BLaER1 (cell line): ENCODE measurements around the gene LDAH.

ENCODE experiments used
- H3K27ac ChIP-seq: shearing (Covaris generic); formaldehyde crosslinking; 2 replicates; pipeline ENCODE4 v1.8.1; 2022
- H3K27me3 ChIP-seq: shearing (Covaris generic); formaldehyde crosslinking; 2 replicates; pipeline ENCODE4 v1.8.1; 2022
- H3K36me3 ChIP-seq: shearing (Covaris generic); formaldehyde crosslinking; 2 replicates; pipeline ENCODE4 v1.8.1; 2022
- H3K4me1 ChIP-seq: shearing (Covaris generic); formaldehyde crosslinking; 2 replicates; pipeline ENCODE4 v1.8.1; 2022
- H3K4me2 ChIP-seq: shearing (Covaris generic); formaldehyde crosslinking; 2 replicates; pipeline ENCODE4 v1.8.1; 2022
- H3K4me3 ChIP-seq: shearing (Covaris generic); formaldehyde crosslinking; 2 replicates; pipeline ENCODE4 v1.8.1; 2022
- H3K9ac ChIP-seq: shearing (Covaris generic); formaldehyde crosslinking; 2 replicates; pipeline ENCODE4 v1.8.1; 2022
- H3K9me3 ChIP-seq: shearing (Covaris generic); formaldehyde crosslinking; 2 replicates; pipeline ENCODE4 v1.8.1; 2022
- H4K20me1 ChIP-seq: shearing (Covaris generic); formaldehyde crosslinking; 2 replicates; pipeline ENCODE4 v1.8.1; 2022
- Cebpa-rat ChIP-seq: shearing (Covaris generic); IDR thresholded peaks from 2 replicates; pipeline ENCODE4 v1.8.1; 2022

Gene LDAH

GRCh38 chr2:20707601-20708000 is 115.3 kb downstream of the LDAH start:
- Histone ChIP-seq H3K27me3 (no peaks in the 10 kb centered on the region), H3K27ac (no peak overlapping the region), H3K9ac (no peak overlapping the region), H4K20me1 (peaks cover 25% of the 10 kb centered on the region; the same call in 1 of the 2 replicates), H3K36me3 (peaks cover 26% of the 10 kb centered on the region), H3K4me1 (no peaks in the 10 kb centered on the region), H3K9me3 (peaks cover 11% of the 10 kb centered on the region; the same call in 1 of the 2 replicates), H3K4me3 (no peak overlapping the region), H3K4me2 (no peak overlapping the region)
- no peak for TF ChIP-seq Cebpa-rat

GRCh38 chr2:20706786-20707185 is 116.1 kb downstream of the LDAH start:
- Histone ChIP-seq H4K20me1 (peaks cover 25% of the 10 kb centered on the region; the same call in 1 of the 2 replicates), H3K4me3 (no peak overlapping the region), H3K27ac (no peak overlapping the region), H3K4me1 (no peaks in the 10 kb centered on the region), H3K27me3 (no peaks in the 10 kb centered on the region), H3K36me3 (peaks cover 20% of the 10 kb centered on the region), H3K9me3 (peaks cover 6% of the 10 kb centered on the region; the same call in 1 of the 2 replicates), H3K4me2 (no peak overlapping the region), H3K9ac (no peak overlapping the region)
- no peak for TF ChIP-seq Cebpa-rat

DNA sequence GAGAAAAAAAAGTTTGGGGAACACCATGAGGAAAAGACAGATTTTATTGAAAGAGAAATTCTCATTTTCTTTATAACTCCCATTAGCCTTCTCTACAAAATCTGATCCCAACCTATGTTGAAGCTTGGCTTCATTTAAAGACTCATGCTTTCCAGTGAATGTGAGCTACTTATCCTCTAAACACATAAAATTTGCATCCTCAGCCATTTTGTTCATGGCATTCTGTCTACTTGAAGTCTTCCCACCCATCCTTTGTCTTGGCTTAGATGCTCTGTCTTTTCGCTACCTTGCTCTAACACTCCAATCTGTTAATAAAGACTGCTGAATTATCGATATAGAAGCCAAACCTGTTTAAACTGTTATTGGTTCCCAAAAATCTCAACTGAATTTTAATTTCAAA is 116.7 kb downstream of the LDAH start:
- Histone ChIP-seq H3K9me3 (no peaks in the 10 kb centered on the region; the same call in 1 of the 2 replicates), H3K27ac (no peak overlapping the region), H3K4me3 (no peak overlapping the region), H3K27me3 (no peaks in the 10 kb centered on the region), H3K9ac (no peak overlapping the region), H3K4me2 (no peak overlapping the region), H4K20me1 (peaks cover 25% of the 10 kb centered on the region; the same call in 1 of the 2 replicates), H3K36me3 (peaks cover 15% of the 10 kb centered on the region), H3K4me1 (no peaks in the 10 kb centered on the region)
- no peak for TF ChIP-seq Cebpa-rat

- TF ChIP-seq Cebpa-rat: no peak
- Histone ChIP-seq H3K27ac (no peak overlapping the region), H3K4me3 (no peak overlapping the region), H3K27me3 (no peaks in the 10 kb centered on the region), H3K4me1 (peaks cover 3% of the 10 kb centered on the region), H4K20me1 (peaks cover 25% of the 10 kb centered on the region; the same call in 1 of the 2 replicates), H3K9me3 (no peaks in the 10 kb centered on the region), H3K36me3 (peaks cover 13% of the 10 kb centered on the region), H3K9ac (no peak overlapping the region), H3K4me2 (no peak overlapping the region)
These were observed 118.0 kb downstream of the LDAH start for GRCh38 chr2:20704886-20705285.

GRCh38 chr2:20702563-20702962 is 120.3 kb downstream of the LDAH start:
- Histone ChIP-seq H4K20me1 (peaks cover 10% of the 10 kb centered on the region; the same call in 1 of the 2 replicates), H3K27ac (no peak overlapping the region), H3K27me3 (no peaks in the 10 kb centered on the region), H3K4me3 (no peak overlapping the region), H3K36me3 (peaks cover 21% of the 10 kb centered on the region), H3K9ac (no peak overlapping the region), H3K9me3 (no peaks in the 10 kb centered on the region), H3K4me1 (peaks cover 21% of the 10 kb centered on the region), H3K4me2 (no peak overlapping the region)
- no peak for TF ChIP-seq Cebpa-rat

GRCh38 chr2:20698916-20699613 is 123.8 kb downstream of the LDAH start:
- peak overlapping the region; percentile 19; the same call in 1 of the 2 replicates for H3K27ac ChIP-seq
- no peak overlapping the region for H3K4me3 ChIP-seq
- no peak for TF ChIP-seq Cebpa-rat
- H3K4me2 ChIP-seq: peak overlapping the region; percentile 74
- H3K9me3 ChIP-seq: no peaks in the 10 kb centered on the region
- H3K27me3 ChIP-seq: no peaks in the 10 kb centered on the region
- no peaks in the 10 kb centered on the region for H4K20me1 ChIP-seq
- H3K4me1 ChIP-seq: peaks cover 21% of the 10 kb centered on the region
- no peak overlapping the region for H3K9ac ChIP-seq
- H3K36me3 ChIP-seq: peaks cover 39% of the 10 kb centered on the region

DNA sequence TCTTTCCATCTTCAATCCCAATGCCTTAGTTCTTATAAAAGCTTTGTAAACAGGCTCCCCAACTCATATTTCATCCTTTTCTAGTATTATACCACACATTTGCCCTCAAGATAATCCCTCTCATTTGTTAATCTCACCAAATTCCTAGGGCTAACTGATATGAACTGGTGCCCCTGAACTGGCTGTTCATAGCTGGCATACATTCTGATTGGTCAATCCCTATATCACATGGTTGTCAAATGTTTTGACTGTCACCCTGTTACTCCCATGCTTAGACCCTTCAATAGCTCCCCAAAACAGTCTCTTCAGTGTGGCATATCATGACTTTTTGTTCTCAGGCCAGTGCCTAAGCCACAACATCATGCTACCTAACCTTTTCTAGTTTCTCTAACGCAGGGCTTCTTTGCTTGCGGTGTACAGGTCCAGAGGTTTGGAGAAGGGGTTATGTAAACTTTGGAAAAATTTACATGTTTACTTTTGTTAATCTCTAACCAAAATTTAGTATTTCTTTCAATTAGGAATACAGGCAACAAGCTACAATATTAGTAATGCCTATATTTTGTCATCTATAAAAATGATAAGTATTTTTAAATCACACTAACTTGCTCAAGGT is 125.5 kb downstream of the LDAH start:
- Histone ChIP-seq H3K36me3 (peaks cover 52% of the 10 kb centered on the region), H3K4me1 (peaks cover 21% of the 10 kb centered on the region), H3K4me2 (no peak overlapping the region), H3K4me3 (no peak overlapping the region), H3K9ac (no peak overlapping the region), H3K9me3 (no peaks in the 10 kb centered on the region), H4K20me1 (no peaks in the 10 kb centered on the region), H3K27me3 (no peaks in the 10 kb centered on the region), H3K27ac (no peak overlapping the region)
- TF ChIP-seq Cebpa-rat: no peak

DNA sequence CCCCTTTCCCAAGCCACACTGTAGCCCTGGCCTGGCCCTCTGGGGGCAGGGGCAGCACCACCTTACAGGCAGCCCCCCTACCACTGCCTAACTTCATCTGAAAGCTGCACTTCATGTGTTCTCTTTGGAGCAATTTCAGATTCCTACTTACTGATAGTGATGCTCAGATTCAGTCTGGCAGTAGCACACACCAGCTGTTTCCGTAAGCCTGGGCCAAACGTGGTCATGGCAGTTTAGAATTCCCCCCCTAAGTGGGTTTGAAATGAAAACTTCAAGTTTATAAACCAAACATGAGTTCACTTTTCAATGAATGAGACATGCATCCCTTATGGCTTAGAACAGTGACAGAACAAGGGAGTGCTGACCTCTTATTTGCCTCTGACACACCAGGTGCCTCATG is 126.5 kb downstream of the LDAH start:
- no peak overlapping the region for H3K27ac ChIP-seq
- no peak overlapping the region for H3K4me2 ChIP-seq
- no peak for TF ChIP-seq Cebpa-rat
- peaks cover 53% of the 10 kb centered on the region for H3K36me3 ChIP-seq
- no peaks in the 10 kb centered on the region for H3K27me3 ChIP-seq
- no peaks in the 10 kb centered on the region for H4K20me1 ChIP-seq
- no peaks in the 10 kb centered on the region for H3K9me3 ChIP-seq
- H3K4me1 ChIP-seq: peaks cover 21% of the 10 kb centered on the region
- no peak overlapping the region for H3K4me3 ChIP-seq
- no peak overlapping the region for H3K9ac ChIP-seq

- no peak for TF ChIP-seq Cebpa-rat
- no peak overlapping the region for H3K4me2 ChIP-seq
These were observed 129.6 kb downstream of the LDAH start for GRCh38 chr2:20693317-20693716.

GRCh38 chr2:20692081-20692480 is 130.8 kb downstream of the LDAH start:
- H3K9ac ChIP-seq: no peak overlapping the region
- H3K9me3 ChIP-seq: no peaks in the 10 kb centered on the region
- H3K4me1 ChIP-seq: no peaks in the 10 kb centered on the region
- H3K4me3 ChIP-seq: no peak overlapping the region
- no peaks in the 10 kb centered on the region for H3K27me3 ChIP-seq
- H3K36me3 ChIP-seq: peaks cover 79% of the 10 kb centered on the region
- no peak overlapping the region for H3K27ac ChIP-seq
- no peaks in the 10 kb centered on the region for H4K20me1 ChIP-seq
- H3K4me2 ChIP-seq: no peak overlapping the region
- no peak for TF ChIP-seq Cebpa-rat

More at GRCh38 chr2:20693317-20693716, 129.6 kb downstream of the LDAH start:
- H4K20me1 ChIP-seq: no peaks in the 10 kb centered on the region
- no peaks in the 10 kb centered on the region for H3K9me3 ChIP-seq
- no peak overlapping the region for H3K9ac ChIP-seq
- H3K27me3 ChIP-seq: no peaks in the 10 kb centered on the region
- H3K36me3 ChIP-seq: peaks cover 71% of the 10 kb centered on the region
- H3K4me3 ChIP-seq: no peak overlapping the region
- peaks cover 3% of the 10 kb centered on the region for H3K4me1 ChIP-seq
- H3K27ac ChIP-seq: no peak overlapping the region
